ENCODE results near the gene TFPI.

DNA sequence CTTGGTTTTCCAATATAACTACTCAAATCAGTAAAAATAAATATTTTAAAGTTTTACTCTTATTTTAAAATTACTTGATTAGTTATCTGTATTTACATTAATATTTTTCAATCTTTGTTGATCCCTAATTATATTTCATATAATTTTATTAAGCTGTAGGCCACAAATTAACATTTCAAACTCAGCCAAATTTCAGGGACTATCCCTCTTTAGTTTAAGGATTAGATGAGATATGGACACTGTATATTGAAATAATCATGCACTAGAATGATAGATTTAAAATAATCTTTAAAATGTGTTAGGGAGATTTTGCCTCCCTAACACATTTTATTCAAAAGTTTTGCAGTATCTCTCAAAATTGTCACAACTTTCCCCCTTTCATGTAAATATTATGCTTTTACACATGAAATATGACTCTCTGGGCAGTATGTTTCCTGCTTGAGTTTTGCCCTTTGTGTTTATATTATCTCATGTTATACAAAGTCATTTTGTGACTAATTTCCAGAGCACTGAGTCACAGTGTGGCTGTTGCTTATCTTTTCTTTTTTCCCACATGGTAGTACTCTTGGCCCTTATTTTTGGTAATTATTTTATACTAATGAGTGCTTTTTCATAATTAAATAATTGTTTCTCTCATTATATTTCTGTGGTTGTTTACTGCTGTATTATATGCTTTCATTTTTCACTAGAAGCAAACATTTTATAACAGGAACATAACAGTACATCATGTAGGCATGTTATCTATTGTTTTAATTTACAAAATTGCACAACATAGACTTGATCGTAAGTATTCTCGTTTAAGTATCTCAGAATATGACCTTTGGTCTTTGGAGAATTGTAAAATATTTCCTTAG, 1.2 kb downstream of the TFPI start:
- TF ChIP-seq, protein P1, sequence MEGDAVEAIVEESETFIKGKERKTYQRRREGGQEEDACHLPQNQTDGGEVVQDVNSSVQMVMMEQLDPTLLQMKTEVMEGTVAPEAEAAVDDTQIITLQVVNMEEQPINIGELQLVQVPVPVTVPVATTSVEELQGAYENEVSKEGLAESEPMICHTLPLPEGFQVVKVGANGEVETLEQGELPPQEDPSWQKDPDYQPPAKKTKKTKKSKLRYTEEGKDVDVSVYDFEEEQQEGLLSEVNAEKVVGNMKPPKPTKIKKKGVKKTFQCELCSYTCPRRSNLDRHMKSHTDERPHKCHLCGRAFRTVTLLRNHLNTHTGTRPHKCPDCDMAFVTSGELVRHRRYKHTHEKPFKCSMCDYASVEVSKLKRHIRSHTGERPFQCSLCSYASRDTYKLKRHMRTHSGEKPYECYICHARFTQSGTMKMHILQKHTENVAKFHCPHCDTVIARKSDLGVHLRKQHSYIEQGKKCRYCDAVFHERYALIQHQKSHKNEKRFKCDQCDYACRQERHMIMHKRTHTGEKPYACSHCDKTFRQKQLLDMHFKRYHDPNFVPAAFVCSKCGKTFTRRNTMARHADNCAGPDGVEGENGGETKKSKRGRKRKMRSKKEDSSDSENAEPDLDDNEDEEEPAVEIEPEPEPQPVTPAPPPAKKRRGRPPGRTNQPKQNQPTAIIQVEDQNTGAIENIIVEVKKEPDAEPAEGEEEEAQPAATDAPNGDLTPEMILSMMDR (conservative IDR thresholded peaks at IDR 0.05; ENCODE audit: low read length), result no peak
- TF ChIP-seq EZH2phosphoT487 (IDR thresholded peaks at IDR 0.05; ENCODE audit: borderline replicate concordance, low read depth, low read length), result no peak

All from OCI-LY7 (cell line).